Upper lobe of left lung (tissue), 6 donors: ENCODE data around the gene EIF3B. TPM values are rescaled to one million over a fixed set of nuclear protein-coding genes. Genes with fewer than 3 reads are reported as not detected.

Experiments
- ATAC-seq, 2 donors: fragments of 200-7000 bp; cut with Tn5 transposase; one replicate each; pipeline ENCODE4 v1.9.1; 2022; ENCODE audit warnings: mild to moderate bottlenecking in 2 of 2, moderate library complexity in 2 of 2; ENCODE audit not compliant: low FRiP score in 2 of 2
- DNase-seq, 2 donors: peaks; one replicate each; pipeline ENCODE4 v3.0.0-alpha.2; 2019 to 2020
- H3K27ac ChIP-seq, 4 donors: fragments of 200-600 bp; sonication (generic); one replicate each; pipeline ENCODE4 v1.5.1; 2016 to 2019
- H3K27me3 ChIP-seq, 4 donors: fragments of 200-600 bp; sonication (generic); one replicate each; pipeline ENCODE4 v1.5.1; 2017 to 2019
- H3K36me3 ChIP-seq, 4 donors: fragments of 200-600 bp; sonication (generic); one replicate each; pipeline ENCODE4 v1.5.1; 2016 to 2019
- H3K4me1 ChIP-seq, 4 donors: fragments of 200-600 bp; sonication (generic); one replicate each; pipeline ENCODE4 v1.5.1; 2018 to 2019
- H3K4me3 ChIP-seq, 4 donors: fragments of 200-600 bp; sonication (generic); one replicate each; pipeline ENCODE4 v1.5.1; 2017 to 2019; ENCODE audit warnings: mild to moderate bottlenecking in 2 of 4, moderate library complexity in 1 of 4
- H3K9me3 ChIP-seq, 4 donors: fragments of 200-600 bp; sonication (generic); one replicate each; pipeline ENCODE4 v1.5.1; 2018 to 2019
- EP300 ChIP-seq, 4 donors: sonication (generic); formaldehyde crosslinking; IDR thresholded peaks; one replicate each; pipeline ENCODE4 v1.5.1; 2017; ENCODE audit warnings: antibody characterized with exemption in 4 of 4, control low read depth in 2 of 4
- POLR2A ChIP-seq, 4 donors: fragments of 450-650 bp; IDR thresholded peaks; one replicate each; pipeline ENCODE4 v1.5.1; 2016 to 2017; ENCODE audit warnings: antibody characterized with exemption in 4 of 4, mild to moderate bottlenecking in 2 of 4
- POLR2AphosphoS5 ChIP-seq, 2 donors: sonication (generic); formaldehyde crosslinking; IDR thresholded peaks; one replicate each; pipeline ENCODE4 v1.5.1; 2017; ENCODE audit warnings: antibody characterized with exemption in 2 of 2
- WGBS, 2 donors: methylation state at CpG; one replicate each; pipeline ENCODE4 v1.1.5; 2017 to 2018; 5-methylcytosine and 5-hydroxymethylcytosine counted together
- total RNA-seq, 6 donors: library from RNA; depleted of rRNA in 4 of 6; stranded (reverse); fragments of >200 nt in 4 of 6; gene quantifications; one replicate each; pipeline versions ENCODE4 v1.1.0 to v1.2.1, GENCODE V29; 2016 to 2021
- TF ChIP-seq, protein P1 (sequence below), 6 experiments: fragments of 450-650 bp in 4 of 6; fragments of 200-600 bp in 2 of 6; sonication (generic) in 2 of 6; IDR thresholded peaks; one replicate each; pipeline ENCODE4 v1.5.1; 2016 to 2019; ENCODE audit warnings: antibody characterized with exemption in 6 of 6
- donor health status: DM: no; HTN: no; CAD: no; lungs with moderate emphysema.
- donor health status: DM: no; HTN: yes; CAD: no; lungs with severe emphysema.

Gene EIF3B
- total RNA-seq, 6 donors from 2014 or later = 110 to 129 (median 117) TPM

DNA sequence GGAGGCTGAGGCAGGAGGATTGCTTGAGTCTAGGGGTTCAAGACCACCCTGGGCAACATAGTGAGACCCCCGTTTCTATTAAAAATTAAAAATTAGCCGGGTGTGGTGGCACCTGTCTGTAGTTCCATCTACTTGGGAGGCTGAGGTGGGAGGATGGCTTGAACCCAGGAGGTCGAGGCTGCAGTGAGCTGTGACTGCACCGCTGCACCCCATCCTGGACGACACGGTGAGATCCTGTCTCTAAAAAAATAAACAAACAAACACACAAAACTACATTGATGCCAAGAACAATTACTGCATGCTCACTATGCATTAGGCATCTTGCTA, 48.0 kb downstream of the EIF3B start:
- H3K36me3 ChIP-seq = no peaks in the 10 kb centered on the region
- peak overlapping the region in 3 of 4 donors; percentile 77 to 98 (median 97) for H3K4me3 ChIP-seq
- H3K27me3 ChIP-seq = no peaks in the 10 kb centered on the region
- H3K4me1 ChIP-seq = peaks cover 43 to 67% (median 49%) of the 10 kb centered on the region in 4 donors
- H3K9me3 ChIP-seq = no peaks in the 10 kb centered on the region
- DNase-seq (no peak), ATAC-seq (no peak)
- TF ChIP-seq, protein P1, sequence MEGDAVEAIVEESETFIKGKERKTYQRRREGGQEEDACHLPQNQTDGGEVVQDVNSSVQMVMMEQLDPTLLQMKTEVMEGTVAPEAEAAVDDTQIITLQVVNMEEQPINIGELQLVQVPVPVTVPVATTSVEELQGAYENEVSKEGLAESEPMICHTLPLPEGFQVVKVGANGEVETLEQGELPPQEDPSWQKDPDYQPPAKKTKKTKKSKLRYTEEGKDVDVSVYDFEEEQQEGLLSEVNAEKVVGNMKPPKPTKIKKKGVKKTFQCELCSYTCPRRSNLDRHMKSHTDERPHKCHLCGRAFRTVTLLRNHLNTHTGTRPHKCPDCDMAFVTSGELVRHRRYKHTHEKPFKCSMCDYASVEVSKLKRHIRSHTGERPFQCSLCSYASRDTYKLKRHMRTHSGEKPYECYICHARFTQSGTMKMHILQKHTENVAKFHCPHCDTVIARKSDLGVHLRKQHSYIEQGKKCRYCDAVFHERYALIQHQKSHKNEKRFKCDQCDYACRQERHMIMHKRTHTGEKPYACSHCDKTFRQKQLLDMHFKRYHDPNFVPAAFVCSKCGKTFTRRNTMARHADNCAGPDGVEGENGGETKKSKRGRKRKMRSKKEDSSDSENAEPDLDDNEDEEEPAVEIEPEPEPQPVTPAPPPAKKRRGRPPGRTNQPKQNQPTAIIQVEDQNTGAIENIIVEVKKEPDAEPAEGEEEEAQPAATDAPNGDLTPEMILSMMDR (IDR thresholded peaks at IDR 0.05) = no peak
- no peak for TF ChIP-seq POLR2AphosphoS5 (IDR thresholded peaks at IDR 0.05)
- TF ChIP-seq EP300 (IDR thresholded peaks at IDR 0.05) = no peak
- TF ChIP-seq POLR2A (IDR thresholded peaks at IDR 0.05) = no peak
- peak overlapping the region in 2 of 4 donors; percentile 50 to 89 for H3K27ac ChIP-seq
- 58 to 67% methylated on average over 6 of the region's 6 CpGs for WGBS, 2 donors

DNA sequence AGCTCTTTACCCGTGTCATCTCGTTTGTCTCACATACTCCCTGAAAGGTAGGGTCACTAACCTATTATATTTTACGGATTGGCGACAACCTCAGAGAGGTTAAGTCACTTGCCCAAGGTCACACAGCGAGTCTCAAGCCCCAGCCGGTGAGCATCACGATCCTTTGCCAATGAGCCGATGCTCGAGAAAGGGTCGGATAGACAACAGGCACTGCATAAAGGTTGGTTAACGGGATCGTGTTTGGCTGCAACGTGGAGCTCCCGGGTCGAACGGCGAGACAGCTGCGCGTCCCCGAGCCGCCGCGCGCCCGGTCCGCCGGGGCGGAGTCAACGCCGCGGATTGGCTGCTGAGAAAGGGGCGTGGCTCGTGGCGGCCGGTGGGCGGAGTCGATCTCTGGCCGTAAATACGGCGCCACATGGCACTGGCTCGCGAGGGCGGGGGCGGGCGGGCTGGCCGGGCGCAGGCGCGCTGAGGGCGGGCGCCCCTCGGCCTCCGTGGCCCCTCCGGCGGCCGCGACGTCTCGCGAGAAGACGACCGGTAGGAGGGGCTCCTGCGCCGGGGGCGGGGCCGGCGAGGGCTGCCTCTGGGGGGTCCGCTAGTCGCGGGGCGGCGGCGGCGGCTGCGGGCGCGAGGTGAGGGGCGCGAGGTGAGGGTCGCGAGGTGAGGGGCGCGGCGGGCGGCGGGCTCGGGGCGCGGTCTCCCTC, 48.5 kb downstream of the EIF3B start, which contains the start of gene CHST12:
Gene CHST12 (plus strand): TSS at position 598 of the 704 bp plus-strand sequence. CDS start 29,029 bp downstream, outside the sequence.
- H3K9me3 ChIP-seq = no peaks in the 10 kb centered on the region
- DNase-seq (peak; percentile 95 to 99), ATAC-seq (peak; percentile 91 to 94)
- TF ChIP-seq POLR2A (IDR thresholded peaks at IDR 0.05) = peak in 2 of 4 donors; percentile 29 to 49
- peak in 1 of 2 donors; percentile 42 for TF ChIP-seq POLR2AphosphoS5 (IDR thresholded peaks at IDR 0.05)
- no peak for TF ChIP-seq EP300 (IDR thresholded peaks at IDR 0.05)
- peaks cover 48 to 72% (median 54%) of the 10 kb centered on the region in 4 donors for H3K4me1 ChIP-seq
- peak within 1 kb of the TSS; percentile 77 to 98 (median 88) for H3K4me3 ChIP-seq
- 3 to 5% methylated on average over 16 to 32 of the region's 89 CpGs for WGBS, 2 donors
- peak within 1 kb of the TSS; percentile 75 to 89 (median 80) for H3K27ac ChIP-seq
- no peaks in the 10 kb centered on the region for H3K27me3 ChIP-seq
- no peaks in the 10 kb centered on the region for H3K36me3 ChIP-seq

DNA sequence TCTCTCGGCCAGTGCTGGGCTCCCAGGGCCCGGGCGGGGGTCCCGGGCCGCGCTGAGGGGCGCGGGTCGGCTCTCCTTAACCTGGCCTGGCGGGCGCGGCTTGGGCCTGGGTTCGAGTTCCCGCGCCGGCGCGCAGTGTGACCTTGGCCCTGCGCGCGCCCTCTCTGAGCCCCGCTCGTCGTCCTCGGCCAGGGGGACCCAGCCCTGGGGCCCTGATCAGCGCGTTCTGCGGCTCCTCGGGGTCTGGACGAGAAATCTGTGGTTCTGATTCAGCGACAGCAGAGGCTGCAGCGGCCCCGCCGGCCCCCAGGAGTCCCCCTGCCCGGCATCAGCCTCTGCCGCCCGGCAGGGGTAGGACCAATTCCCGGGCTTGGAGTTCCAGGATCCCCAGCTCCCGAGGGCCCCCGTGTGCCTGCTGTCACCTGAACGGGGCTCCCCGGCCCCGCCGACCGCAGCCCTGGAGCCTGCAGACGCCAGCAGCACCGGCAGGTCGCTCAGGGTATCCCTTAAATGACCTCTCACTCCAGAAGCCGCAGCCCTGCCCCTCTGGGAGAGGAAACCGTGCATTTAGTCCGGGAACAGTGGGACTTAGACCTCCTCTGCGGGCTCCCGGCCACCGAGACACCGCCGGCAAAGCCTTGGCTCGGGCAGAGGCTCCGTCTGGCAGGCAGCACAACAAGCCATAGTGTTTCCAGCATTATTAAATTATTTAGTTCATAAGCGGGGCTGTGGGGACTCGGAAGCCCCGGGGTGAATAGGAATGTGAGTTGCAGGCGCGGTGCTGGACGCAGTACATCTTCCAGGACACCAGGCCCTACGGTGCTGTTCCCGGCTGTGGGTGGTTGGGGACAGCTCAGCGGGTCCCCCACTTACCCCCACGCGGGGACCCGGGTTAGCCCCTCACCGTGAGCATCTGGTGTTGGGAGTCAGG, 49.4 kb downstream of the EIF3B start:
- WGBS, 2 donors = 1 to 3% methylated on average over 18 to 40 of the region's 71 CpGs
- H3K36me3 ChIP-seq = no peaks in the 10 kb centered on the region
- peak overlapping the region; percentile 77 to 98 (median 88) for H3K4me3 ChIP-seq
- peaks cover 56 to 79% (median 61%) of the 10 kb centered on the region in 4 donors for H3K4me1 ChIP-seq
- H3K27me3 ChIP-seq = no peaks in the 10 kb centered on the region
- H3K9me3 ChIP-seq = no peaks in the 10 kb centered on the region
- H3K27ac ChIP-seq = peak overlapping the region; percentile 75 to 89 (median 80)
- DNase-seq = peak in 1 of 2 donors; percentile 51
- ATAC-seq = peak; percentile 11 to 27
- TF ChIP-seq, protein P1 (IDR thresholded peaks at IDR 0.05) = peak in 2 of 6 experiments; percentile 29 to 51
- TF ChIP-seq POLR2AphosphoS5 (IDR thresholded peaks at IDR 0.05) (no peak), POLR2A (IDR thresholded peaks at IDR 0.05) (peak in 1 of 4 donors; percentile 20), EP300 (IDR thresholded peaks at IDR 0.05) (no peak)

DNA sequence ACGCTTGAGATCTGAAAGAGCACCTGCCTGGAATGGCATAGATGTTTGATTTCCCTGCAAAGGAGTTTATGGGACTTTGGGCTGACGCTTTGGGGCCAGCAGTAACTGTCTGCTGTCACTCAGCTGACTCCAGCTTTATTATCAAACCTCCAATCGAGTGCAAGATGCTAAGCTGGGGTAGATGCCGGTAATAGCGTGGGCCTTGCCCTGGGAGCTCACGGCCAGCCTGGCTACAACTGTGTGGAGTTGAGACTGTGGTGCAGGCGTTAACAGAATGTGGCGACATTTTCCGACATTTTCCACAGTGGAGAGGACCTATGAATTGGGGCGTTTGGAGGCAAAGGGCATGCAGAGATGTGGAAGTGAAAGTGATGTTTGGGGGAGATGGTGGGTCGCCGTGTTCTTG, 50.1 kb downstream of the EIF3B start:
- H3K4me1 ChIP-seq = peaks cover 56 to 81% (median 61%) of the 10 kb centered on the region in 4 donors
- peak overlapping the region in 3 of 4 donors; percentile 78 to 89 (median 83) for H3K27ac ChIP-seq

More for the DNA sequence above, 50.1 kb downstream of the EIF3B start:
- Histone ChIP-seq H3K9me3 (no peaks in the 10 kb centered on the region), H3K36me3 (no peaks in the 10 kb centered on the region), H3K4me3 (peak overlapping the region in 3 of 4 donors; percentile 77 to 98 (median 97)), H3K27me3 (no peaks in the 10 kb centered on the region)
- TF ChIP-seq EP300 (IDR thresholded peaks at IDR 0.05) (no peak), POLR2A (IDR thresholded peaks at IDR 0.05) (no peak), POLR2AphosphoS5 (IDR thresholded peaks at IDR 0.05) (no peak)
- TF ChIP-seq, protein P1 (IDR thresholded peaks at IDR 0.05) = no peak
- no peak for ATAC-seq
- no peak for DNase-seq
- WGBS, 2 donors = 39 to 48% methylated on average over 12 of the region's 12 CpGs
